ENCODE measurements around the gene DKKL1.

The DKKL1 gene

GRCh38 chr19:49422407-49423070 lies 58.9 kb downstream of the DKKL1 start:
- no peak for DNase-seq (ENCODE audit: low read depth)

DNA sequence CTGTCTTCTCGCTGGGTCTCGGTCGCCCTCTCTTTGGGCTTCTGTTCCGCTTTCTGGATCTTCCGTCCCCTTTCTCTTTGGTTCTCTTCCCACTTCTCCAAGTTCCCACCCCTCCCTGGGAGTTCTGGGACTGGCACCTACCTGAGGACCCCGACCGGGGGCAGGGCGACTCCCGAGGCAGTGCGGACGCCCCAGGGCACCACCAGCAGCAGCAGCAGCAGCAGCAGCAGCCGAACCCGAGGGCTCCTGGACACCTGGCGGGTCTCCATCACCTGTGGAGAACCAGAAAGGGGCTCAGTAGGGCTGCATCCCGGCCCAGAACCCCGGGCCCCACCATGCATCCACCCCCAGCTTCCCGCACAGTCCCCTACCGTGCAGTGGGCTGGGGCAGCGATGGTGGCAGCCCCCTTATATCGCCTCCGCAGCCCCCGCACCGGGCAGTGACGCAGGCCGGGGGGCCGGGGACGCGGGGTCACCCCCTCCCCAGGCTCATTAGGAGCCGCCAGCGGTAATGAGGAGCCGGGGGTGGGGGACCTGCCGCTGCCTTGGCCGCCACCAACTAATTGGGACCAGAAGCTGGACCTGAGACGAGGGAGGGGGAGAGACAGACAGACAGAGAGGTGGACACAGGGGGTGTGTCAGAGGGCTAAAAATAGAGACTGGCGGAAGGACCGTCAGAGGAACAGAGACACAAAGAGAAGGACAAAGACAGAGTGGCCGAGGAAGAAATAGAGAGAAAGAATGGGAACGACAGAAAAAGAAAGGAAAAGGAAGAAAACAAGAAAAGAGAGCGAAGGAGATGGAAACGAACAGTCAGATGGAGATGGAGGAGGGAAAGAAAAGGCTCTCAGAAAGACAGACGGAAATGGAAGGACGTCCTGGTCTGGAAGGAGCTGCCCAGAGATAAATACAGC lies 59.7 kb downstream of the DKKL1 start, which contains the start of gene PTH2:
TSS of gene PTH2 (minus strand) at position 371 of the 914 bp plus-strand sequence. CDS start at position 269, 102 bp downstream.
- DNase-seq (ENCODE audit: low read depth) = no peak

GRCh38 chr19:49423985-49424303 lies 60.3 kb downstream of the DKKL1 start:
- no peak for DNase-seq (ENCODE audit: low read depth)

All from activated T-helper 9 cell treated with anti-CD3 and anti-CD28 coated beads, Interleukin-2, amount 50 U/mL, for 16 hours (primary cell).